ENCODE measurements around the gene FLT4. TPM values are rescaled to one million over a fixed set of nuclear protein-coding genes. Genes with fewer than 3 reads are reported as not detected.

The FLT4 gene
- total and polyA plus RNA-seq, 4 donors, result 2.0 to 19.9 (median 7.6) TPM

DNA sequence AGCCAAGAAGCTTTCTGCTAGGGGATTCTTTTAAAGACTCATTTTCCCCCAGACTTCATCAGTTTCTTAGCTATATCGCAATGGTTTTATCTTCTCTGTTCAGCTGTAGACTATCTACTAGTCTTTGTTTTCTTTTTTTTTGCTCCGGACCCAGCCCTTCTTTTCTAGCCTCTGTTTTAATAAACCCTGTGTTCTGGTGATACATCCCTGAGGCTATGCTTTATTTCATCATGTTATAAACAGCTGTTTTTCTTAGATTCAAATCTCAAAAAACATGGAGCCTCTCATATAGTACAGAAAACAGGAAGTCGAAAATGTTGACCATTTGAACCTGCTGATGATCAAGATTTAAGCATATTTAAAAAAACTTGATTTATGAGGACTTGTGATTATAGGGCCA lies 95.9 kb downstream of the FLT4 start:
- Histone ChIP-seq H3K27me3 (ENCODE audit: control insufficient read depth in 4 of 4, insufficient read depth in 4 of 4, low read length in 3 of 4) (no peaks in the 10 kb centered on the region), H3K4me3 (ENCODE audit: low read depth in 1 of 3, low read length in 3 of 3) (no peak overlapping the region), H3K9ac (ENCODE audit: low read depth in 1 of 2, low read length in 2 of 2) (no peak overlapping the region), H3K9me3 (ENCODE audit: control insufficient read depth in 4 of 4, low read length in 3 of 4) (no peaks in the 10 kb centered on the region), H3K4me1 (ENCODE audit: control insufficient read depth in 4 of 4, insufficient read depth in 4 of 4, low read length in 3 of 4) (no peaks in the 10 kb centered on the region), H3K36me3 (ENCODE audit: control insufficient read depth in 4 of 4, insufficient read depth in 3 of 4, low read depth in 1 of 4, low read length in 3 of 4) (peaks cover 1 to 31% (median 18%) of the 10 kb centered on the region in 4 donors), H3K27ac (ENCODE audit: low read depth in 1 of 2, low read length in 2 of 2) (no peak overlapping the region)
- no peak for DNase-seq (ENCODE audit: low spot score)
- WGBS, result 97% methylated on average over 3 of the region's 3 CpGs
- TF ChIP-seq EGR1 (IDR thresholded peaks at IDR 0.05; ENCODE audit: low read depth in 2 of 2) (no peak), TAF1 (conservative IDR thresholded peaks at IDR 0.05) (no peak), YY1 (IDR thresholded peaks at IDR 0.05) (no peak), HNF4A (conservative IDR thresholded peaks at IDR 0.05) (no peak), HNF4G (IDR thresholded peaks at IDR 0.05) (no peak), JUND (IDR thresholded peaks at IDR 0.05) (no peak), GABPA (IDR thresholded peaks at IDR 0.05 in 1 of 2, conservative IDR thresholded peaks at IDR 0.05 in 1 of 2) (no peak), REST (IDR thresholded peaks at IDR 0.05) (no peak), FOXA2 (IDR thresholded peaks at IDR 0.05) (no peak), RAD21 (IDR thresholded peaks at IDR 0.05) (no peak), RXRA (IDR thresholded peaks at IDR 0.05) (no peak), ATF3 (IDR thresholded peaks at IDR 0.05) (no peak), CTCF (IDR thresholded peaks at IDR 0.05; ENCODE audit: low read depth, low read length, missing input control) (no peak)
- TF ChIP-seq, protein P1, sequence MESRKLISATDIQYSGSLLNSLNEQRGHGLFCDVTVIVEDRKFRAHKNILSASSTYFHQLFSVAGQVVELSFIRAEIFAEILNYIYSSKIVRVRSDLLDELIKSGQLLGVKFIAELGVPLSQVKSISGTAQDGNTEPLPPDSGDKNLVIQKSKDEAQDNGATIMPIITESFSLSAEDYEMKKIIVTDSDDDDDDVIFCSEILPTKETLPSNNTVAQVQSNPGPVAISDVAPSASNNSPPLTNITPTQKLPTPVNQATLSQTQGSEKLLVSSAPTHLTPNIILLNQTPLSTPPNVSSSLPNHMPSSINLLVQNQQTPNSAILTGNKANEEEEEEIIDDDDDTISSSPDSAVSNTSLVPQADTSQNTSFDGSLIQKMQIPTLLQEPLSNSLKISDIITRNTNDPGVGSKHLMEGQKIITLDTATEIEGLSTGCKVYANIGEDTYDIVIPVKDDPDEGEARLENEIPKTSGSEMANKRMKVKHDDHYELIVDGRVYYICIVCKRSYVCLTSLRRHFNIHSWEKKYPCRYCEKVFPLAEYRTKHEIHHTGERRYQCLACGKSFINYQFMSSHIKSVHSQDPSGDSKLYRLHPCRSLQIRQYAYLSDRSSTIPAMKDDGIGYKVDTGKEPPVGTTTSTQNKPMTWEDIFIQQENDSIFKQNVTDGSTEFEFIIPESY (IDR thresholded peaks at IDR 0.05), result no peak

Other genes starting within 250 kb of the FLT4 start
- gene CNOT6, start 155.2 kb downstream of the FLT4 start, total RNA-seq, result 10 to 100 TPM in 1 of 2 donors, 1 to 10 TPM in 1; 5.7 to 25.0 TPM
- 1 to 10 TPM; 1.4 to 2.7 TPM for gene CNOT6, start 155.2 kb downstream of the FLT4 start, polyA plus RNA-seq
- not detected for gene SCGB3A1, start 58.1 kb downstream of the FLT4 start, total RNA-seq
- gene SCGB3A1, start 58.1 kb downstream of the FLT4 start, polyA plus RNA-seq, result 1 to 10 TPM; 1.5 TPM
- not detected for gene OR2Y1, start 90.5 kb upstream of the FLT4 start, total RNA-seq
- not detected for gene OR2Y1, start 90.5 kb upstream of the FLT4 start, polyA plus RNA-seq
- 100 to 1,000 TPM in 1 of 2 donors, 10 to 100 TPM in 1; 73.6 to 122 TPM for gene MGAT1, start 153.2 kb upstream of the FLT4 start, total RNA-seq
- 100 to 1,000 TPM in 1 of 2 donors, 10 to 100 TPM in 1; 73.0 to 125 TPM for gene MGAT1, start 153.2 kb upstream of the FLT4 start, polyA plus RNA-seq
- 1 to 10 TPM; 7.9 to 8.8 TPM for gene ZFP62, start 211.7 kb upstream of the FLT4 start, total RNA-seq
- gene ZFP62, start 211.7 kb upstream of the FLT4 start, polyA plus RNA-seq, result 1 to 10 TPM; 3.4 to 3.5 TPM
- gene BTNL8, start 249.6 kb upstream of the FLT4 start, total RNA-seq, result under 1 TPM; 0.14 to 0.67 TPM
- gene BTNL8, start 249.6 kb upstream of the FLT4 start, polyA plus RNA-seq, result under 1 TPM; 0.49 to 0.63 TPM

All from liver (tissue), 9 donors.